ENCODE results near the gene POU6F2.

The POU6F2 gene

GRCh38 chr7:39217783-39218182 is 240.1 kb downstream of the POU6F2 start:
- Histone ChIP-seq H3K27ac (ENCODE audit: low read depth, low read length) (no peak overlapping the region), H3K4me1 (ENCODE audit: control insufficient read depth in 1 of 2, insufficient read depth in 2 of 2, low read length in 2 of 2) (no peaks in the 10 kb centered on the region), H3K27me3 (ENCODE audit: control insufficient read depth in 1 of 2, insufficient read depth in 2 of 2, low read length in 2 of 2) (no peaks in the 10 kb centered on the region), H3K4me3 (ENCODE audit: low read depth in 1 of 2, low read length in 2 of 2) (no peak overlapping the region), H3K9me3 (ENCODE audit: control insufficient read depth in 1 of 2, low read length in 2 of 2) (no peaks in the 10 kb centered on the region), H3K36me3 (ENCODE audit: control insufficient read depth in 1 of 2, insufficient read depth in 2 of 2, low read length in 2 of 2) (no peaks in the 10 kb centered on the region), H3K9ac (ENCODE audit: low read depth in 1 of 2, low read length in 2 of 2) (no peak overlapping the region)

- Histone ChIP-seq H3K9me3 (ENCODE audit: control insufficient read depth in 1 of 2, low read length in 2 of 2) (no peaks in the 10 kb centered on the region), H3K4me3 (ENCODE audit: low read depth in 1 of 2, low read length in 2 of 2) (no peak overlapping the region), H3K27me3 (ENCODE audit: control insufficient read depth in 1 of 2, insufficient read depth in 2 of 2, low read length in 2 of 2) (no peaks in the 10 kb centered on the region), H3K9ac (ENCODE audit: low read depth in 1 of 2, low read length in 2 of 2) (no peak overlapping the region), H3K27ac (ENCODE audit: low read depth, low read length) (no peak overlapping the region), H3K4me1 (ENCODE audit: control insufficient read depth in 1 of 2, insufficient read depth in 2 of 2, low read length in 2 of 2) (no peaks in the 10 kb centered on the region), H3K36me3 (ENCODE audit: control insufficient read depth in 1 of 2, insufficient read depth in 2 of 2, low read length in 2 of 2) (no peaks in the 10 kb centered on the region)
Observed at GRCh38 chr7:39219869-39220268, 242.2 kb downstream of the POU6F2 start.

- H3K27me3 ChIP-seq (ENCODE audit: control insufficient read depth in 1 of 2, insufficient read depth in 2 of 2, low read length in 2 of 2): no peaks in the 10 kb centered on the region
- no peaks in the 10 kb centered on the region for H3K9me3 ChIP-seq (ENCODE audit: control insufficient read depth in 1 of 2, low read length in 2 of 2)
- H3K36me3 ChIP-seq (ENCODE audit: control insufficient read depth in 1 of 2, insufficient read depth in 2 of 2, low read length in 2 of 2): no peaks in the 10 kb centered on the region
- no peaks in the 10 kb centered on the region for H3K4me1 ChIP-seq (ENCODE audit: control insufficient read depth in 1 of 2, insufficient read depth in 2 of 2, low read length in 2 of 2)
- H3K9ac ChIP-seq (ENCODE audit: low read depth in 1 of 2, low read length in 2 of 2): no peak overlapping the region
- H3K4me3 ChIP-seq (ENCODE audit: low read depth in 1 of 2, low read length in 2 of 2): no peak overlapping the region
- H3K27ac ChIP-seq (ENCODE audit: low read depth, low read length): no peak overlapping the region
Observed at GRCh38 chr7:39221901-39222300, 244.2 kb downstream of the POU6F2 start.

GRCh38 chr7:39228946-39229345 is 251.2 kb downstream of the POU6F2 start:
- H3K9me3 ChIP-seq (ENCODE audit: control insufficient read depth in 1 of 2, low read length in 2 of 2): no peaks in the 10 kb centered on the region
- no peaks in the 10 kb centered on the region for H3K4me1 ChIP-seq (ENCODE audit: control insufficient read depth in 1 of 2, insufficient read depth in 2 of 2, low read length in 2 of 2)

DNA sequence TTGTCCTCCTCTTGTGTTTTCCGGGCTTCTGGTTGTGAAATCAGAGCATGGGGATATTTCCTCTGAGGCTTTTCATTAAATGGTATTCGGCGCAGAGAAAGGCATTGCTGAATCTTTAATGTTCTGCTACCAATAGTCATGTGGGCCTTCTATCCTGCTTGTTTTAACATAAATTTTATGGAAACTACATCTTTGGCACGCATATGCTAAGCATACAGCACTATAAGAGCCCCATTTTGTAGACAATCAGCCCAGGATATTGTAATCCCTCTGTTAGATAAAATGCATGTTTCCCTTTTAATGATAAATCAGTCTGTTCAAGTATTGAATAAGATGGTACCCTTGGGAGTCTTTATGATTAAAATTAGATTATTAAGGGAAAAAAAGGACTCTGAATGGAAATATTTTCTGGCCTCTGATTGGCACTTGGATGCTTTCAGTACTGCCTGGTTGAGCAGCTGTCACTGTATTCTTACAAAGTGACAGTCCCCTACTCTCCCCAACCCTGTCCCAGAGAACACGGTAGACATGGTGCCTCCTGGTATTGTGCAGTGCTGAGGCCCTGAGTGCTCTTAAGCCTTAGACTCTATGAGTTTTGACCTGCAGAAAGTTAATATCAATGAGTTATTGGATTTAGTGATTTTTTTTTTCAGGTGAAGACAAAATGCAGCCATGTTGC is 256.3 kb downstream of the POU6F2 start:
- no peaks in the 10 kb centered on the region for H3K4me1 ChIP-seq (ENCODE audit: control insufficient read depth in 1 of 2, insufficient read depth in 2 of 2, low read length in 2 of 2)
- no peaks in the 10 kb centered on the region for H3K9me3 ChIP-seq (ENCODE audit: control insufficient read depth in 1 of 2, low read length in 2 of 2)
- H3K27ac ChIP-seq (ENCODE audit: low read depth, low read length): no peak overlapping the region
- no peak overlapping the region for H3K9ac ChIP-seq (ENCODE audit: low read depth in 1 of 2, low read length in 2 of 2)
- H3K27me3 ChIP-seq (ENCODE audit: control insufficient read depth in 1 of 2, insufficient read depth in 2 of 2, low read length in 2 of 2): no peaks in the 10 kb centered on the region
- no peak overlapping the region for H3K4me3 ChIP-seq (ENCODE audit: low read depth in 1 of 2, low read length in 2 of 2)
- no peaks in the 10 kb centered on the region for H3K36me3 ChIP-seq (ENCODE audit: control insufficient read depth in 1 of 2, insufficient read depth in 2 of 2, low read length in 2 of 2)

More at GRCh38 chr7:39228946-39229345, 251.2 kb downstream of the POU6F2 start:
- Histone ChIP-seq H3K36me3 (ENCODE audit: control insufficient read depth in 1 of 2, insufficient read depth in 2 of 2, low read length in 2 of 2) (no peaks in the 10 kb centered on the region), H3K27me3 (ENCODE audit: control insufficient read depth in 1 of 2, insufficient read depth in 2 of 2, low read length in 2 of 2) (no peaks in the 10 kb centered on the region), H3K9ac (ENCODE audit: low read depth in 1 of 2, low read length in 2 of 2) (no peak overlapping the region), H3K4me3 (ENCODE audit: low read depth in 1 of 2, low read length in 2 of 2) (no peak overlapping the region), H3K27ac (ENCODE audit: low read depth, low read length) (no peak overlapping the region)

DNA sequence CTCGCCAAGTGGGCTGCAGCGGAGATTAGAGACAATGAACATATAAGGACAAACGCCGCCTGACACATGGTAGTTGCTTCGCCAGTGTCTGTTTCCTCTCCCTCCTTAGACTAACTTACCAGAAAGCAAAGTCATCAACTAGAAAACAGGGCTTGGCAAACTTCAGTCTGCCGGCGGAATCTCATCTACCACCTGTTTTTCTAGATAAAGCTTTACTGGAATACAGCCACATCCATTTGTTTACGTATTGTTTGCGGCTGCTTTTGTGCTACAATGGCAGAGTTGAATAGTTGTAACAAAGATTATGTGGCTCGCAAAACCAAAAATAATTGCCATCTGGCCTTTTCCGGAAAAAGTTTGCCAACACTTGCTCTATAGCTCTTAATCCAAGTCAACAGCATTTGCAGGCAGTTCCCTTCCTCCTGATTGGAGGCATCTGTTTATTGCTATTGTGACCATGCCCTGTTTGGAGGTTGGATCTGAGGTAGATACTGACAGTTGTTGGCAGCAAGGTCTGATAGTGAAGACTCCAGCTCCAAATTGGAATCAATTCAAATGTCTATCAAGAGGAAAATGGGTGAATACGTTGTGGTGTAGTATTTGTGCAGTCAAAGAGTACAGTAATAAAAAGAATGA is 260.6 kb downstream of the POU6F2 start:
- H3K27me3 ChIP-seq (ENCODE audit: control insufficient read depth in 1 of 2, insufficient read depth in 2 of 2, low read length in 2 of 2): no peaks in the 10 kb centered on the region
- no peak overlapping the region for H3K9ac ChIP-seq (ENCODE audit: low read depth in 1 of 2, low read length in 2 of 2)
- H3K36me3 ChIP-seq (ENCODE audit: control insufficient read depth in 1 of 2, insufficient read depth in 2 of 2, low read length in 2 of 2): no peaks in the 10 kb centered on the region
- no peaks in the 10 kb centered on the region for H3K4me1 ChIP-seq (ENCODE audit: control insufficient read depth in 1 of 2, insufficient read depth in 2 of 2, low read length in 2 of 2)
- H3K4me3 ChIP-seq (ENCODE audit: low read depth in 1 of 2, low read length in 2 of 2): no peak overlapping the region
- no peak overlapping the region for H3K27ac ChIP-seq (ENCODE audit: low read depth, low read length)
- no peaks in the 10 kb centered on the region for H3K9me3 ChIP-seq (ENCODE audit: control insufficient read depth in 1 of 2, low read length in 2 of 2)

GRCh38 chr7:39240864-39241263 is 263.2 kb downstream of the POU6F2 start:
- H3K9me3 ChIP-seq (ENCODE audit: control insufficient read depth in 1 of 2, low read length in 2 of 2): no peaks in the 10 kb centered on the region
- no peaks in the 10 kb centered on the region for H3K36me3 ChIP-seq (ENCODE audit: control insufficient read depth in 1 of 2, insufficient read depth in 2 of 2, low read length in 2 of 2)
- H3K27me3 ChIP-seq (ENCODE audit: control insufficient read depth in 1 of 2, insufficient read depth in 2 of 2, low read length in 2 of 2): no peaks in the 10 kb centered on the region
- no peaks in the 10 kb centered on the region for H3K4me1 ChIP-seq (ENCODE audit: control insufficient read depth in 1 of 2, insufficient read depth in 2 of 2, low read length in 2 of 2)
- no peak overlapping the region for H3K27ac ChIP-seq (ENCODE audit: low read depth, low read length)
- no peak overlapping the region for H3K4me3 ChIP-seq (ENCODE audit: low read depth in 1 of 2, low read length in 2 of 2)
- no peak overlapping the region for H3K9ac ChIP-seq (ENCODE audit: low read depth in 1 of 2, low read length in 2 of 2)

DNA sequence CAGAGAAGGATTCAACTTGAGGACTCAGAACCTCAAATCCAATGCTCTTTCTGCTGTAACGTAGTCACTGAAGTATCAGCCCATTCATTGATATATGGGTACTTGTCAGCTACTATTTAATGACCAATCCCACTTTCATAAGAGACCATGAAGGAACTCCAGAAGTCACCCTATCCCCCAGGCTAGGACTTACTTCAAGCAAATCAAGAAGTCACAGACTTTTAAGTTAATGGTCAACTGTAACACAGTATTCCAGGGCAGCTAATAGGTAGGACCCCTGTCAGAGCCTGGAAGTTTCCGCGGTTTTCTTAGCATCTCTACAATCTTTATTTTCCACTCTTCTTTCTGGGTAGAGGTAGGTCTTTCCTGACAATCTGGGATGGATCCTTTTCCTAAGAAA is 269.9 kb downstream of the POU6F2 start:
- Histone ChIP-seq H3K27ac (ENCODE audit: low read depth, low read length) (no peak overlapping the region), H3K36me3 (ENCODE audit: control insufficient read depth in 1 of 2, insufficient read depth in 2 of 2, low read length in 2 of 2) (no peaks in the 10 kb centered on the region), H3K27me3 (ENCODE audit: control insufficient read depth in 1 of 2, insufficient read depth in 2 of 2, low read length in 2 of 2) (peaks cover 0 to under 1% of the 10 kb centered on the region in 2 donors), H3K9ac (ENCODE audit: low read depth in 1 of 2, low read length in 2 of 2) (no peak overlapping the region), H3K9me3 (ENCODE audit: control insufficient read depth in 1 of 2, low read length in 2 of 2) (no peaks in the 10 kb centered on the region), H3K4me1 (ENCODE audit: control insufficient read depth in 1 of 2, insufficient read depth in 2 of 2, low read length in 2 of 2) (no peaks in the 10 kb centered on the region), H3K4me3 (ENCODE audit: low read depth in 1 of 2, low read length in 2 of 2) (no peak overlapping the region)

DNA sequence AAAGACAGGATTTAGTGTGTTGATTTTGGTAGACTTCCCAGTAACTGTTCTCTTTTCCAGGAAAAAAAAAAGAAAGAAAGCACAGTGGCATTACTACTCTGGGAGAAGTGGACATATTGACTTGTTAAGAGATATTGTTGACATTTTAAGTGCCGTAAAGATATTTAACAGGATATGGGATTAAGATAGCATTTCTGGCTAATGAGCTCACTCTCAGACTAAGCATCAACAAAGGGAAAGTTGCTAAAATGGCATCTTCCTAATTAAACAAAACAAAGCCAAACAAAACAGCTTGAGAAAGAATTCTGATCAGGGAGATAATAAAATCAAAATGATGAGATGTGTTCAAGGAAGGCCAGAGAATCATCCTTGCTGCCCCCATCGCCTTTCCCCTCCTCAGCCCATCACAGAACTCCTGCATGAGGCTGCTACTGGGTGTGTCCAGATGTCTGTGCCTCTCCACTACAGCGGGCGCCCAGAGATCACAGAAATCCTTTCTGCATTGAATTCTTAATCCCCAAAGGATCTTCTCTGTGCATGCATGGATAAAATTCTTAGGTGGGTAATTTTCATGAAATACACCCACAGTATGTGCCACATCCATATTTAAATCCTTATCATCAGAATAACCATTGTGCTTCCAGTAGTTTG is 270.5 kb downstream of the POU6F2 start:
- H3K4me1 ChIP-seq (ENCODE audit: control insufficient read depth in 1 of 2, insufficient read depth in 2 of 2, low read length in 2 of 2): no peaks in the 10 kb centered on the region
- H3K27ac ChIP-seq (ENCODE audit: low read depth, low read length): no peak overlapping the region
- no peak overlapping the region for H3K4me3 ChIP-seq (ENCODE audit: low read depth in 1 of 2, low read length in 2 of 2)
- H3K9me3 ChIP-seq (ENCODE audit: control insufficient read depth in 1 of 2, low read length in 2 of 2): no peaks in the 10 kb centered on the region
- no peaks in the 10 kb centered on the region for H3K36me3 ChIP-seq (ENCODE audit: control insufficient read depth in 1 of 2, insufficient read depth in 2 of 2, low read length in 2 of 2)
- H3K9ac ChIP-seq (ENCODE audit: low read depth in 1 of 2, low read length in 2 of 2): no peak overlapping the region
- peaks cover 0 to 2% of the 10 kb centered on the region in 2 donors for H3K27me3 ChIP-seq (ENCODE audit: control insufficient read depth in 1 of 2, insufficient read depth in 2 of 2, low read length in 2 of 2)

DNA sequence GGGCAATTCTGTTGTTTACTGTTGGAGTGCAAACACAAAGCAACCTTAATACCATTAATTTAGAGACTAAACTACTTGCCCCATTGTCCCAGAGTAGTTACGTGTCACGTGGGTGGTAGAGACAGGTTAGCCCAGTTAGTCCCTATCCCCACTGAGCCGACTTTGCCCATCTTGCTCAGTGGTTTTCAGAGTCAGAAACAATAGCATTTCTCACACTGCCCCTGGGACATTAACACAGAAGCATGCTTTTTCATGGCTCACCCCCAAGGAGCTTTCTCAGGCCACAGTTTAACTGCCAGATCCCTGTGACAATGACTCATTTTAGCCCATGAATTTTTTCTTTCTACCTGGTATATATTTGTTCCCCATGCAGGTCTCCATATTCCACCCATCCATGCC is 271.0 kb downstream of the POU6F2 start:
- no peak overlapping the region for H3K9ac ChIP-seq (ENCODE audit: low read depth in 1 of 2, low read length in 2 of 2)
- H3K9me3 ChIP-seq (ENCODE audit: control insufficient read depth in 1 of 2, low read length in 2 of 2): no peaks in the 10 kb centered on the region
- no peaks in the 10 kb centered on the region for H3K36me3 ChIP-seq (ENCODE audit: control insufficient read depth in 1 of 2, insufficient read depth in 2 of 2, low read length in 2 of 2)
- H3K27ac ChIP-seq (ENCODE audit: low read depth, low read length): no peak overlapping the region
- H3K4me1 ChIP-seq (ENCODE audit: control insufficient read depth in 1 of 2, insufficient read depth in 2 of 2, low read length in 2 of 2): no peaks in the 10 kb centered on the region
- H3K27me3 ChIP-seq (ENCODE audit: control insufficient read depth in 1 of 2, insufficient read depth in 2 of 2, low read length in 2 of 2): peaks cover 0 to 2% of the 10 kb centered on the region in 2 donors
- H3K4me3 ChIP-seq (ENCODE audit: low read depth in 1 of 2, low read length in 2 of 2): no peak overlapping the region
